Measurements from ENCODE around the gene RAB14. TPM values are rescaled to one million over a fixed set of nuclear protein-coding genes. Genes with fewer than 3 reads are reported as not detected.

RAB14 gene
- polyA plus RNA-seq, 1 donor from 2014 or later = 94.5 TPM

- Histone ChIP-seq H3K27me3 (ENCODE audit: insufficient read depth, low read depth, low read length) (no peaks in the 10 kb centered on the region), H4K20me1 (ENCODE audit: insufficient read depth) (no peaks in the 10 kb centered on the region), H2AFZ (ENCODE audit: low read depth, low read length) (no peak overlapping the region), H3K4me3 (ENCODE audit: low read length) (no peak overlapping the region), H3K27ac (ENCODE audit: low read length) (no peak overlapping the region), H3K9me2 (ENCODE audit: insufficient read depth, low read length) (no peaks in the 10 kb centered on the region), H3F3A (ENCODE audit: insufficient read depth, low read length, poor library complexity, severe bottlenecking) (no peaks in the 10 kb centered on the region), H3K79me2 (replicated peaks; ENCODE audit: insufficient read depth, low read length) (no peaks in the 10 kb centered on the region), H3K4me2 (ENCODE audit: low read length) (no peak overlapping the region), H3K9ac (ENCODE audit: low read length) (no peak overlapping the region), H3K36me3 (ENCODE audit: insufficient read depth, low read length) (peaks cover 7% of the 10 kb centered on the region), H3K9me3 (ENCODE audit: low read length) (no peaks in the 10 kb centered on the region)
- no peak for TF ChIP-seq EP300 (conservative IDR thresholded peaks at IDR 0.05; ENCODE audit: poor library complexity, severe bottlenecking)
- TF ChIP-seq TAF1 (IDR thresholded peaks at IDR 0.05; ENCODE audit: low read depth) = no peak
- TF ChIP-seq RAD21 (conservative IDR thresholded peaks at IDR 0.05) = no peak
- TF ChIP-seq, protein P1, sequence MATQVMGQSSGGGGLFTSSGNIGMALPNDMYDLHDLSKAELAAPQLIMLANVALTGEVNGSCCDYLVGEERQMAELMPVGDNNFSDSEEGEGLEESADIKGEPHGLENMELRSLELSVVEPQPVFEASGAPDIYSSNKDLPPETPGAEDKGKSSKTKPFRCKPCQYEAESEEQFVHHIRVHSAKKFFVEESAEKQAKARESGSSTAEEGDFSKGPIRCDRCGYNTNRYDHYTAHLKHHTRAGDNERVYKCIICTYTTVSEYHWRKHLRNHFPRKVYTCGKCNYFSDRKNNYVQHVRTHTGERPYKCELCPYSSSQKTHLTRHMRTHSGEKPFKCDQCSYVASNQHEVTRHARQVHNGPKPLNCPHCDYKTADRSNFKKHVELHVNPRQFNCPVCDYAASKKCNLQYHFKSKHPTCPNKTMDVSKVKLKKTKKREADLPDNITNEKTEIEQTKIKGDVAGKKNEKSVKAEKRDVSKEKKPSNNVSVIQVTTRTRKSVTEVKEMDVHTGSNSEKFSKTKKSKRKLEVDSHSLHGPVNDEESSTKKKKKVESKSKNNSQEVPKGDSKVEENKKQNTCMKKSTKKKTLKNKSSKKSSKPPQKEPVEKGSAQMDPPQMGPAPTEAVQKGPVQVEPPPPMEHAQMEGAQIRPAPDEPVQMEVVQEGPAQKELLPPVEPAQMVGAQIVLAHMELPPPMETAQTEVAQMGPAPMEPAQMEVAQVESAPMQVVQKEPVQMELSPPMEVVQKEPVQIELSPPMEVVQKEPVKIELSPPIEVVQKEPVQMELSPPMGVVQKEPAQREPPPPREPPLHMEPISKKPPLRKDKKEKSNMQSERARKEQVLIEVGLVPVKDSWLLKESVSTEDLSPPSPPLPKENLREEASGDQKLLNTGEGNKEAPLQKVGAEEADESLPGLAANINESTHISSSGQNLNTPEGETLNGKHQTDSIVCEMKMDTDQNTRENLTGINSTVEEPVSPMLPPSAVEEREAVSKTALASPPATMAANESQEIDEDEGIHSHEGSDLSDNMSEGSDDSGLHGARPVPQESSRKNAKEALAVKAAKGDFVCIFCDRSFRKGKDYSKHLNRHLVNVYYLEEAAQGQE (IDR thresholded peaks at IDR 0.05; ENCODE audit: borderline replicate concordance) = no peak
- TF ChIP-seq, protein P2, sequence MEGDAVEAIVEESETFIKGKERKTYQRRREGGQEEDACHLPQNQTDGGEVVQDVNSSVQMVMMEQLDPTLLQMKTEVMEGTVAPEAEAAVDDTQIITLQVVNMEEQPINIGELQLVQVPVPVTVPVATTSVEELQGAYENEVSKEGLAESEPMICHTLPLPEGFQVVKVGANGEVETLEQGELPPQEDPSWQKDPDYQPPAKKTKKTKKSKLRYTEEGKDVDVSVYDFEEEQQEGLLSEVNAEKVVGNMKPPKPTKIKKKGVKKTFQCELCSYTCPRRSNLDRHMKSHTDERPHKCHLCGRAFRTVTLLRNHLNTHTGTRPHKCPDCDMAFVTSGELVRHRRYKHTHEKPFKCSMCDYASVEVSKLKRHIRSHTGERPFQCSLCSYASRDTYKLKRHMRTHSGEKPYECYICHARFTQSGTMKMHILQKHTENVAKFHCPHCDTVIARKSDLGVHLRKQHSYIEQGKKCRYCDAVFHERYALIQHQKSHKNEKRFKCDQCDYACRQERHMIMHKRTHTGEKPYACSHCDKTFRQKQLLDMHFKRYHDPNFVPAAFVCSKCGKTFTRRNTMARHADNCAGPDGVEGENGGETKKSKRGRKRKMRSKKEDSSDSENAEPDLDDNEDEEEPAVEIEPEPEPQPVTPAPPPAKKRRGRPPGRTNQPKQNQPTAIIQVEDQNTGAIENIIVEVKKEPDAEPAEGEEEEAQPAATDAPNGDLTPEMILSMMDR (IDR thresholded peaks at IDR 0.05; ENCODE audit: poor library complexity, severe bottlenecking) = no peak
- no peak for TF ChIP-seq SMC3 (conservative IDR thresholded peaks at IDR 0.05; ENCODE audit: poor library complexity)
- no peak for TF ChIP-seq POLR2AphosphoS5 (IDR thresholded peaks at IDR 0.05)
- TF ChIP-seq EZH2 (IDR thresholded peaks at IDR 0.05; ENCODE audit: borderline replicate concordance, insufficient read depth, low read length, poor library complexity, severe bottlenecking) = no peak
These were observed 41.6 kb downstream of the RAB14 start for GRCh38 chr9:121160025-121160424.

GRCh38 chr9:121157939-121158338 lies 43.7 kb downstream of the RAB14 start:
- Histone ChIP-seq H3K36me3 (ENCODE audit: insufficient read depth, low read length) (peaks cover 7% of the 10 kb centered on the region), H3K27me3 (ENCODE audit: insufficient read depth, low read depth, low read length) (no peaks in the 10 kb centered on the region), H3K27ac (ENCODE audit: low read length) (no peak overlapping the region), H4K20me1 (ENCODE audit: insufficient read depth) (no peaks in the 10 kb centered on the region), H3F3A (ENCODE audit: insufficient read depth, low read length, poor library complexity, severe bottlenecking) (no peaks in the 10 kb centered on the region), H3K9me3 (ENCODE audit: low read length) (no peaks in the 10 kb centered on the region), H3K9ac (ENCODE audit: low read length) (no peak overlapping the region), H3K79me2 (replicated peaks; ENCODE audit: insufficient read depth, low read length) (no peaks in the 10 kb centered on the region), H3K4me2 (ENCODE audit: low read length) (no peak overlapping the region), H3K9me2 (ENCODE audit: insufficient read depth, low read length) (no peaks in the 10 kb centered on the region), H3K4me3 (ENCODE audit: low read length) (no peak overlapping the region), H2AFZ (ENCODE audit: low read depth, low read length) (no peak overlapping the region)
- TF ChIP-seq SMC3 (conservative IDR thresholded peaks at IDR 0.05; ENCODE audit: poor library complexity) (no peak), TAF1 (IDR thresholded peaks at IDR 0.05; ENCODE audit: low read depth) (no peak)
- TF ChIP-seq, protein P1 (IDR thresholded peaks at IDR 0.05; ENCODE audit: borderline replicate concordance) = no peak
